Heart right ventricle (tissue), 16 donors: ENCODE results near the gene ZRANB1. TPM values are rescaled to one million over a fixed set of nuclear protein-coding genes. Genes with fewer than 3 reads are reported as not detected.

Experiments used
- ATAC-seq, 8 donors: fragments of 200-7000 bp; cut with Tn5 transposase; one replicate each; pipeline ENCODE4 v1.9.1; 2020; ENCODE audit warnings: mild to moderate bottlenecking in 8 of 8, moderate library complexity in 8 of 8, moderate number of reproducible peaks in 1 of 8
- DNase-seq, 2 donors: peaks; one replicate each; pipeline ENCODE4 v3.0.0-alpha.2; 2020
- H3K27ac ChIP-seq, 10 donors: fragments of 200-600 bp; sonication (generic) in 2 of 10; one replicate each; pipeline versions ENCODE4 v1.5.0 to v1.8.0; 2020 to 2022; ENCODE audit warnings: mild to moderate bottlenecking in 3 of 10
- H3K27me3 ChIP-seq, 7 donors: fragments of 200-600 bp; one replicate each; pipeline ENCODE4 v1.8.0; 2021 to 2022; ENCODE audit warnings: mild to moderate bottlenecking in 2 of 7
- H3K36me3 ChIP-seq, 9 donors: fragments of 200-600 bp; sonication (generic) in 1 of 9; one replicate each; pipeline versions ENCODE4 v1.5.0 to v1.8.0; 2020 to 2022; ENCODE audit warnings: mild to moderate bottlenecking in 2 of 9
- H3K4me1 ChIP-seq, 9 donors: fragments of 200-600 bp; sonication (generic) in 1 of 9; one replicate each; pipeline versions ENCODE4 v1.5.0 to v1.8.0; 2020 to 2022; ENCODE audit warnings: mild to moderate bottlenecking in 4 of 9
- H3K4me3 ChIP-seq, 10 donors: fragments of 200-600 bp; sonication (generic) in 2 of 10; one replicate each; pipeline versions ENCODE4 v1.5.0 to v1.8.0; 2020 to 2022; ENCODE audit warnings: mild to moderate bottlenecking in 7 of 10, moderate library complexity in 2 of 10
- H3K9me3 ChIP-seq, 11 donors: fragments of 200-600 bp in 10 of 11; sonication (generic) in 2 of 11; one replicate each; pipeline versions ENCODE4 v1.5.0 to v1.8.0; 2013 to 2022; ENCODE audit warnings: mild to moderate bottlenecking in 2 of 11, control low read depth in 1 of 11, moderate library complexity in 1 of 11
- WGBS, 2 donors: extraction: QIAGEN DNeasy Blood & Tissue Kit; methylation state at CpG; one replicate each; pipeline ENCODE4 v1.1.7; 2013; ENCODE audit warnings: inconsistent platforms in 1 of 2; 5-methylcytosine and 5-hydroxymethylcytosine counted together
- intact Hi-C, 10 donors: fragments of 100-400 bp; cut with DNase I; formaldehyde crosslinking; loops; one replicate each; pipeline versions ENCODE4 v1.11.1 to v1.14.2; 2022
- polyA plus RNA-seq, 2 donors: library from polyadenylated mRNA; stranded (reverse); fragments of 200-250 nt; gene quantifications; one replicate each; pipeline ENCODE4 v1.2.3, GENCODE V29; 2013
- total RNA-seq, 10 donors: library from RNA; stranded (reverse); fragmentation: NEBNext Ultra II Directional in 3 of 10; extraction: Animal tissue kit (Norgen Biotek cat#: 25700) in 3 of 10; gene quantifications; one replicate each; pipeline versions ENCODE4 v1.2.1 to v1.2.4, GENCODE V29; 2021 to 2023
- TF ChIP-seq, protein P1 (sequence below), 9 donors: fragments of 200-600 bp; sonication (generic) in 2 of 9; IDR thresholded peaks; one replicate each; pipeline versions ENCODE4 v1.5.0 to v1.8.0; 2021 to 2022; ENCODE audit warnings: antibody characterized with exemption in 9 of 9, mild to moderate bottlenecking in 5 of 9, moderate library complexity in 1 of 9
- donor health status: Arrhythmogenic right ventricular cardiomyopathy.
- donor health status: ischemic (EF 13 %, LVEDD 7.1; RV severe dilation, severe dysfunction).
- donor health status: healthy with polysubstance abuse.
- donor health status: DM: no; HTN: yes; CAD: no.
- donor health status: DM: no; HTN: no; CAD: no.
- donor health status: ischemic (EF 25% LVEDD 6.9; RV normal size, moderate dysfunction).
- donor health status: ischemic (EF 25% LVEDD 5.7; RV mildly dilated, moderate dysfunction).
- donor health status: healthy.
- donor health status: DM: yes; HTN: yes; CAD: no.
- donor health status: Ischemic cardiomyopathy.
- donor health status: ischemic (EF 35%, LVEDD 5.7; RV mildly dilated, moderate dysfunction).
- donor health status: nonischemic (EF 11% LVEDD 7.7; RV severe dilation, severe dysfunction).
- donor health status: DM: yes; HTN: yes; CAD: no.
- donor health status: PGD.
- donor health status: ischemic (EF 29% LVEDD 5.4; RV normal size, mild dysfunction).
- donor health status: nonischemic (EF 23%, LVEDD 6.1; RV moderate dilation, normal function).

Gene ZRANB1
- total and polyA plus RNA-seq, 12 donors = 13.0 to 33.2 (median 27.5) TPM

DNA sequence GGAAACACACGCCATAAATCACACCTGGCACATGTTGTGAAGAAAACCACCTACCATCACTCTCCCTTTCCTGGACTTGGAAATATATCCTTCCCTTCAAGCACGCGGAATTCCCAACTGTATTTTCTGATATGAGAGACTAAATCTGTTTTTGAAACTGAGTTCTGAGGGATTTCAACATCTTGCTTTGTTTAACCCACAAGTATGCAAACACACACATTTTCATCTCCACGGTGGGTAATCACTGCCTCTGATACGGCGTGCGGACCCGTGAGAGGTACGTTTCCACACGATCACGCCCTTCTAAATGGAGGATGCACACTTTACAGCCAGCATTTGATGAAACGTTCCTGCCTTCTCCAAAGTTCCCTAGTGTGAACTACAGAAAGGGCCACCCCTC is 83.4 kb downstream of the ZRANB1 start:
- no peak overlapping the region for H3K4me3 ChIP-seq

GRCh38 chr10:125026036-125026931 is 84.4 kb downstream of the ZRANB1 start:
- H3K36me3 ChIP-seq = peaks cover 0 to 27% (median 0%) of the 10 kb centered on the region in 9 donors
- H3K9me3 ChIP-seq = no peaks in the 10 kb centered on the region
- intact Hi-C loops = no loop called here
- H3K4me1 ChIP-seq = peaks cover 20 to 88% (median 62%) of the 10 kb centered on the region in 9 donors
- TF ChIP-seq, protein P1, sequence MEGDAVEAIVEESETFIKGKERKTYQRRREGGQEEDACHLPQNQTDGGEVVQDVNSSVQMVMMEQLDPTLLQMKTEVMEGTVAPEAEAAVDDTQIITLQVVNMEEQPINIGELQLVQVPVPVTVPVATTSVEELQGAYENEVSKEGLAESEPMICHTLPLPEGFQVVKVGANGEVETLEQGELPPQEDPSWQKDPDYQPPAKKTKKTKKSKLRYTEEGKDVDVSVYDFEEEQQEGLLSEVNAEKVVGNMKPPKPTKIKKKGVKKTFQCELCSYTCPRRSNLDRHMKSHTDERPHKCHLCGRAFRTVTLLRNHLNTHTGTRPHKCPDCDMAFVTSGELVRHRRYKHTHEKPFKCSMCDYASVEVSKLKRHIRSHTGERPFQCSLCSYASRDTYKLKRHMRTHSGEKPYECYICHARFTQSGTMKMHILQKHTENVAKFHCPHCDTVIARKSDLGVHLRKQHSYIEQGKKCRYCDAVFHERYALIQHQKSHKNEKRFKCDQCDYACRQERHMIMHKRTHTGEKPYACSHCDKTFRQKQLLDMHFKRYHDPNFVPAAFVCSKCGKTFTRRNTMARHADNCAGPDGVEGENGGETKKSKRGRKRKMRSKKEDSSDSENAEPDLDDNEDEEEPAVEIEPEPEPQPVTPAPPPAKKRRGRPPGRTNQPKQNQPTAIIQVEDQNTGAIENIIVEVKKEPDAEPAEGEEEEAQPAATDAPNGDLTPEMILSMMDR (IDR thresholded peaks at IDR 0.05) = no peak
- WGBS, 2 donors = 96% methylated on average over 51 of the region's 51 CpGs
- H3K4me3 ChIP-seq = no peak overlapping the region
- ATAC-seq = peak in 1 of 8 donors; percentile 7
- H3K27me3 ChIP-seq = no peaks in the 10 kb centered on the region
- peak overlapping the region in 1 of 10 donors; percentile 64 for H3K27ac ChIP-seq
- no peak for DNase-seq

More for the DNA sequence above, 83.4 kb downstream of the ZRANB1 start:
- H3K4me1 ChIP-seq = peaks cover 20 to 91% (median 64%) of the 10 kb centered on the region in 9 donors
- no peaks in the 10 kb centered on the region for H3K9me3 ChIP-seq
- intact Hi-C loops = no loop called here
- ATAC-seq = no peak
- peak overlapping the region in 5 of 10 donors; percentile 9 to 80 (median 68) for H3K27ac ChIP-seq
- DNase-seq = no peak
- TF ChIP-seq, protein P1 (IDR thresholded peaks at IDR 0.05) = no peak
- peaks cover 0 to 28% (median 0%) of the 10 kb centered on the region in 9 donors for H3K36me3 ChIP-seq
- 50 to 51% methylated on average over 12 of the region's 12 CpGs for WGBS, 2 donors
- H3K27me3 ChIP-seq = no peaks in the 10 kb centered on the region

GRCh38 chr10:125026974-125027735 is 85.2 kb downstream of the ZRANB1 start:
- TF ChIP-seq, protein P1 (IDR thresholded peaks at IDR 0.05) = no peak
- peak overlapping the region in 7 of 10 donors; percentile 15 to 76 (median 52) for H3K27ac ChIP-seq
- intact Hi-C loops = no loop called here
- no peak for DNase-seq
- ATAC-seq = peak in 1 of 8 donors; percentile 1
- peaks cover 17 to 80% (median 54%) of the 10 kb centered on the region in 9 donors for H3K4me1 ChIP-seq
- H3K27me3 ChIP-seq = no peaks in the 10 kb centered on the region
- H3K9me3 ChIP-seq = no peaks in the 10 kb centered on the region
- no peak overlapping the region for H3K4me3 ChIP-seq
- WGBS, 2 donors = 91 to 93% methylated on average over 40 of the region's 40 CpGs
- H3K36me3 ChIP-seq = peaks cover 0 to 29% (median 0%) of the 10 kb centered on the region in 9 donors
